ENCODE results near the gene NANOS2. TPM values are rescaled to one million over a fixed set of nuclear protein-coding genes. Genes with fewer than 3 reads are reported as not detected.

NANOS2 gene
- total and polyA plus RNA-seq, 2 donors (not counting 1 experiment from before 2014, with no cell fraction given) = not detected

DNA sequence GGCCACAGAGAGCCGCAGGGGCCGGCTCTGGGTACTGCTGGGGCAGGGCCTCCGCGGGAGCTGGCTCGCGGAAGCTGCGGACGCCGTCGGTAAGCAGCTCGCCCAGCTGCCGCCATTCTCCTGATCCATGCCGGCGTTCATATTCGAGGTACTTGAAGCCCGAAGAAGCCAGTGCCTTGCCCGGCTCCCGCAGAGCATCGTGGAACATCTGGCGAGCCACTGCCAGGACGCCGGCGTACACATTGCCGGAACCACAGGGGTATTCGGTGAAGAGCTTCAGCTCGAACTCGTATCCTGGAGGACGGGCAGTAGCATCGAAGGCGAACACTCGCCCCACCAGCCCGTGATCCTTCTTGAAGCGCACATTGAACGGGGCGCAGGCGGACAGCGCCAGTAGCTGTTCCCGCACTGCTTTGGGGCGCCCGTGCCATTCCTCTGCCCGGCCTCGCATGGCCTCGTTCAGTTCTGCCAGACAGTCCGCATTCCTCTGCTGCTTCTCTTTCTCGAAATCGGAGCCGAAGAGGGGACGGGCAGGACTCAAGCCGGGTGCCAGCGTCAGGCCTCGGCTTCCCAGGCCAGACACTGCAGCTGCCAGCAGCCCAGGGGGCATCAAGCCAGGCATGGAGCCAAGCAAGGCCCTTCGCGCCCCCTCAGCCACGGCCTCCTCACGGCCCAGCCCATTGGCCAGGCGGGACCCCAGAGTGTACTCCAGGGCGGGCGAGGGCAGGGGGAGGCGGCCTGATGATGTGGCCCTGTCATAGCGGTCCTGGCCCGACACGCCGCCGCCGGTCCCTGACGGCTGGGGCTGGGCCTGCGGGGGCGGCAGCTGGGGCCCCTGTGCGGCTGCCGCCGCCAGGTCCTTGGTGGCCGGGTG lies 29.7 kb downstream of the NANOS2 start:
- no peak for TF ChIP-seq EZH2 (IDR thresholded peaks at IDR 0.05; ENCODE audit: low read length, missing control alignments)
- TF ChIP-seq, protein P1, sequence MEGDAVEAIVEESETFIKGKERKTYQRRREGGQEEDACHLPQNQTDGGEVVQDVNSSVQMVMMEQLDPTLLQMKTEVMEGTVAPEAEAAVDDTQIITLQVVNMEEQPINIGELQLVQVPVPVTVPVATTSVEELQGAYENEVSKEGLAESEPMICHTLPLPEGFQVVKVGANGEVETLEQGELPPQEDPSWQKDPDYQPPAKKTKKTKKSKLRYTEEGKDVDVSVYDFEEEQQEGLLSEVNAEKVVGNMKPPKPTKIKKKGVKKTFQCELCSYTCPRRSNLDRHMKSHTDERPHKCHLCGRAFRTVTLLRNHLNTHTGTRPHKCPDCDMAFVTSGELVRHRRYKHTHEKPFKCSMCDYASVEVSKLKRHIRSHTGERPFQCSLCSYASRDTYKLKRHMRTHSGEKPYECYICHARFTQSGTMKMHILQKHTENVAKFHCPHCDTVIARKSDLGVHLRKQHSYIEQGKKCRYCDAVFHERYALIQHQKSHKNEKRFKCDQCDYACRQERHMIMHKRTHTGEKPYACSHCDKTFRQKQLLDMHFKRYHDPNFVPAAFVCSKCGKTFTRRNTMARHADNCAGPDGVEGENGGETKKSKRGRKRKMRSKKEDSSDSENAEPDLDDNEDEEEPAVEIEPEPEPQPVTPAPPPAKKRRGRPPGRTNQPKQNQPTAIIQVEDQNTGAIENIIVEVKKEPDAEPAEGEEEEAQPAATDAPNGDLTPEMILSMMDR (conservative IDR thresholded peaks at IDR 0.05 in 1 of 2, IDR thresholded peaks at IDR 0.05 in 1 of 2; ENCODE audit: low read depth in 1 of 2, low read length in 2 of 2) = no peak
- Histone ChIP-seq H3K4me2 (ENCODE audit: extremely low read depth, insufficient read depth, low read length) (peak overlapping the region; percentile 82), H3K4me1 (ENCODE audit: control insufficient read depth, extremely low read depth, insufficient read depth, low read length) (peaks cover 5% of the 10 kb centered on the region), H3K4me3 (replicated peaks in 1 of 4; ENCODE audit: control extremely low read depth in 1 of 4, insufficient read depth in 1 of 4, low read depth in 3 of 4, low read length in 4 of 4) (peak overlapping the region; percentile 16 to 75 (median 49)), H3K27ac (ENCODE audit: insufficient read depth, low read length) (peak overlapping the region; percentile 61), H4K20me1 (ENCODE audit: control insufficient read depth, extremely low read depth, insufficient read depth, low read length) (no peaks in the 10 kb centered on the region), H3K9me3 (ENCODE audit: control insufficient read depth, insufficient read depth, low read depth, low read length) (no peaks in the 10 kb centered on the region), H3K36me3 (ENCODE audit: control insufficient read depth, insufficient read depth, low read length) (peaks cover 8% of the 10 kb centered on the region), H2AFZ (ENCODE audit: low read length) (no peak overlapping the region), H3K79me2 (ENCODE audit: control insufficient read depth, insufficient read depth, low read length) (peaks cover 10% of the 10 kb centered on the region), H3K9ac (ENCODE audit: insufficient read depth, low read length) (peak overlapping the region; percentile 80), H3K27me3 (ENCODE audit: control insufficient read depth, insufficient read depth, low read length) (no peaks in the 10 kb centered on the region)
- no peak for DNase-seq (ENCODE audit: low read depth in 2 of 2)

DNA sequence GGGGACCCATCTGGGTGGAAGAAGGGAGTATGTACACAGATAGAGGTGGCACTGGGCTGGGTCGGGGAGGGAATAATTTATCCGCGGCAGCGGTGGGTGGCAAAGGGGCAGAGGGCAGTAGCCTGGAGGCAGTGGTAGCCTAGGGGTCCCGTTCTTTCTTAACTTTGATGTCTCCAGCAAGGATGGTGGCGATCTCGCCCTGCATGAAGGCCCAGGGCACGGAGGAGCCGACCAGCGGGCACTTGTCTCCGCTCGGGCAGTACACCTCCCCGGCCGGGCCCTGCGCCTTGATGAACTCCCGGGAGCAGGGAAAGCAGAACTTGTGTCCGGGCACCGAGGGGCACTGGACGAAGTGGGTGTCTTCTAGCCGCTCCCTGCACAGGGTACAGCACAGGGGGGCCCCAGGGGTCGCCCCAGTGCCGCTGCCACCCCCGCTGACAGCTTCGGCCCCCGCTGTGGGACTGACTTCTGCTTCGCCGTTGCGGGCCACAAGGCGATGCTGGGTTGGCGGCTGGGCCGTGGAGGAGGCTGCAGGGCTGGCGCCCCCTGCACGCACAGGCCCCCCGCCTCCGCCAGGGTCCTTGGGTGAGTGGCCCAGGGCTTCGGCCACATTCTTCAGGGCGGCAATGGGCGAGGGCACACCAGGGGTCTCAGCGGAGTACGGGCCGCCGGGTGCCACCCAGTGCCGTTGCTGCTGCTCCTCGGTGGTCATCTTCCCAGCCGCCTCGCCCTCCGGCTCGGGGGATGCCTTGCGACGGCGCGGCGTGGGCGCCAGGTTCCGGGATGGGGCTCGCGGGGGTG lies 30.5 kb downstream of the NANOS2 start:
- DNase-seq (ENCODE audit: low read depth in 2 of 2) = no peak
- no peak overlapping the region for H3K9ac ChIP-seq (ENCODE audit: insufficient read depth, low read length)
- no peak overlapping the region for H2AFZ ChIP-seq (ENCODE audit: low read length)
- H3K27me3 ChIP-seq (ENCODE audit: control insufficient read depth, insufficient read depth, low read length) = no peaks in the 10 kb centered on the region
- no peak for TF ChIP-seq EZH2 (IDR thresholded peaks at IDR 0.05; ENCODE audit: low read length, missing control alignments)
- TF ChIP-seq, protein P1 (conservative IDR thresholded peaks at IDR 0.05 in 1 of 2, IDR thresholded peaks at IDR 0.05 in 1 of 2; ENCODE audit: low read depth in 1 of 2, low read length in 2 of 2) = no peak
- no peak overlapping the region for H3K27ac ChIP-seq (ENCODE audit: insufficient read depth, low read length)
- H3K4me2 ChIP-seq (ENCODE audit: extremely low read depth, insufficient read depth, low read length) = no peak overlapping the region
- no peaks in the 10 kb centered on the region for H3K9me3 ChIP-seq (ENCODE audit: control insufficient read depth, insufficient read depth, low read depth, low read length)
- no peaks in the 10 kb centered on the region for H4K20me1 ChIP-seq (ENCODE audit: control insufficient read depth, extremely low read depth, insufficient read depth, low read length)
- H3K4me3 ChIP-seq (replicated peaks in 1 of 4; ENCODE audit: control extremely low read depth in 1 of 4, insufficient read depth in 1 of 4, low read depth in 3 of 4, low read length in 4 of 4) = peak overlapping the region in 1 of 4 experiments; percentile 20
- peaks cover 5% of the 10 kb centered on the region for H3K4me1 ChIP-seq (ENCODE audit: control insufficient read depth, extremely low read depth, insufficient read depth, low read length)
- peaks cover 8% of the 10 kb centered on the region for H3K36me3 ChIP-seq (ENCODE audit: control insufficient read depth, insufficient read depth, low read length)
- H3K79me2 ChIP-seq (ENCODE audit: control insufficient read depth, insufficient read depth, low read length) = peaks cover 10% of the 10 kb centered on the region

DNA sequence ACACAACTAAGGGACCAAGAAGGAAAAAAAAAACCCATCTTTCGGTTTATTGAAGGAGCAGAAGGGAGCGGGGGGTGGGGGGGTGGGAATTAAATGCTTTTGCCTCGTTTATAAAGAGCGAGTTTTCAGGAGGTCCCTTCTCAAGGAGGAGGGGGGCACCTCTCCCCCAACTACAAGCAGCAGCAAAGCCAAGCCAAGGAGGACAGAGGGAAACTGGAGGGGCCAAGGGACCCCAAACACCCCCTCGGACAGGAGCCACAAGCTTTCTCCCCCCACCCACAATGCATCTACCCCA lies 31.0 kb downstream of the NANOS2 start:
- Histone ChIP-seq H3K36me3 (ENCODE audit: control insufficient read depth, insufficient read depth, low read length) (peaks cover 8% of the 10 kb centered on the region), H4K20me1 (ENCODE audit: control insufficient read depth, extremely low read depth, insufficient read depth, low read length) (no peaks in the 10 kb centered on the region), H3K4me2 (ENCODE audit: extremely low read depth, insufficient read depth, low read length) (no peak overlapping the region), H3K79me2 (ENCODE audit: control insufficient read depth, insufficient read depth, low read length) (peaks cover 10% of the 10 kb centered on the region), H3K9me3 (ENCODE audit: control insufficient read depth, insufficient read depth, low read depth, low read length) (no peaks in the 10 kb centered on the region), H2AFZ (ENCODE audit: low read length) (no peak overlapping the region), H3K27ac (ENCODE audit: insufficient read depth, low read length) (no peak overlapping the region), H3K27me3 (ENCODE audit: control insufficient read depth, insufficient read depth, low read length) (no peaks in the 10 kb centered on the region), H3K4me1 (ENCODE audit: control insufficient read depth, extremely low read depth, insufficient read depth, low read length) (peaks cover 5% of the 10 kb centered on the region), H3K4me3 (replicated peaks in 1 of 4; ENCODE audit: control extremely low read depth in 1 of 4, insufficient read depth in 1 of 4, low read depth in 3 of 4, low read length in 4 of 4) (peak overlapping the region in 1 of 4 experiments; percentile 20), H3K9ac (ENCODE audit: insufficient read depth, low read length) (no peak overlapping the region)
- DNase-seq (ENCODE audit: low read depth in 2 of 2) = no peak
- no peak for TF ChIP-seq EZH2 (IDR thresholded peaks at IDR 0.05; ENCODE audit: low read length, missing control alignments)
- TF ChIP-seq, protein P1 (conservative IDR thresholded peaks at IDR 0.05 in 1 of 2, IDR thresholded peaks at IDR 0.05 in 1 of 2; ENCODE audit: low read depth in 1 of 2, low read length in 2 of 2) = no peak

All from fibroblast of lung (primary cell).